ENCODE data around the gene MRNIP.

DNA sequence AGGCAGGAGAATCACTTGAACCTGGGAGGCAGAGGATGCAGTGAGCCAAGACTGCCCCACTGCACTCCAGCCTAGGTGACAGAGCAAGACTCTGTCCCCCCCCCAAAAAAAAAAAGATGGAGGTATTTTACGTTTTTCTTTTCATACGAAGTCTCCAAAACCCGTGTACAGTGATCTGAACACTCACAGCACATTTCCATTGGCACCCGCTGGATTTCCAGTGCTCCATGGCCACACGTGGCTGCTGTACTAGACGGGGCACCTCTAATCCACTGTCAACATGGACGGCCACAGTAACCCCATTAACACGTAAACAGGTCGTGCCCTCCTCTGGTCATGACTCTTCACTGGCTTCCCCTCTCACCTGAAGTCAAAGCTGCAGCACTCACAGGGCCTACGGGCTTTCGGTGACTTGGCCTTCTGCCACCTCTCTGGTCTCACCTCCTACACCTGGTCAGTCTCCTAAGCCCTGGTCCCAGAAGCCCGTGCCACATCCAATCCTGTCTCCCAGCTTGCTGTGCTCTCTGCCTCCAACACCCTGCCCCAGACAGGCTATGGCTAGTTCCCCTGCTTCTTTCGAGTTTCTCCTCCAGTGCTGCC is 27.0 kb upstream of the MRNIP start:
- TF ChIP-seq ZNF70 (CRISPR knock-in tag; IDR thresholded peaks at IDR 0.05), result no peak
- no peak for TF ChIP-seq ARNTL (CRISPR knock-in tag; IDR thresholded peaks at IDR 0.05; ENCODE audit: borderline replicate concordance, low read depth)
- TF ChIP-seq CSDC2 (CRISPR knock-in tag; IDR thresholded peaks at IDR 0.05), result no peak
- TF ChIP-seq BACH2 (CRISPR knock-in tag; IDR thresholded peaks at IDR 0.05; ENCODE audit: borderline replicate concordance), result no peak
- TF ChIP-seq, protein P1, sequence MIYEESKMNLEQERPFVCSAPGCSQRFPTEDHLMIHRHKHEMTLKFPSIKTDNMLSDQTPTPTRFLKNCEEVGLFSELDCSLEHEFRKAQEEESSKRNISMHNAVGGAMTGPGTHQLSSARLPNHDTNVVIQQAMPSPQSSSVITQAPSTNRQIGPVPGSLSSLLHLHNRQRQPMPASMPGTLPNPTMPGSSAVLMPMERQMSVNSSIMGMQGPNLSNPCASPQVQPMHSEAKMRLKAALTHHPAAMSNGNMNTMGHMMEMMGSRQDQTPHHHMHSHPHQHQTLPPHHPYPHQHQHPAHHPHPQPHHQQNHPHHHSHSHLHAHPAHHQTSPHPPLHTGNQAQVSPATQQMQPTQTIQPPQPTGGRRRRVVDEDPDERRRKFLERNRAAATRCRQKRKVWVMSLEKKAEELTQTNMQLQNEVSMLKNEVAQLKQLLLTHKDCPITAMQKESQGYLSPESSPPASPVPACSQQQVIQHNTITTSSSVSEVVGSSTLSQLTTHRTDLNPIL (CRISPR knock-in tag; IDR thresholded peaks at IDR 0.05; ENCODE audit: low read depth), result no peak
